GM08714 (cell line): ENCODE measurements around the gene DLG2.

Experiments
- H3K4me3 ChIP-seq: fragments of 200-500 bp; sonication (Bioruptor generic); 2 replicates; pipeline ENCODE4 v1.5.1; 2014; ENCODE audit warnings: mild to moderate bottlenecking, low read length, inconsistent platforms
- ZNF274 ChIP-seq: IDR thresholded peaks from 2 replicates; pipeline ENCODE4 v1.6.1; 2012; ENCODE audit warnings: mild to moderate bottlenecking, low read depth, low read length

DLG2 gene

GRCh38 chr11:84536456-84536855 lies 1090.7 kb downstream of the DLG2 start:
- no peak for TF ChIP-seq ZNF274
- no peak overlapping the region for H3K4me3 ChIP-seq

- no peak for TF ChIP-seq ZNF274
- H3K4me3 ChIP-seq: no peak overlapping the region
These were observed 1094.8 kb downstream of the DLG2 start for GRCh38 chr11:84532364-84532763.

GRCh38 chr11:84526250-84526649 lies 1100.9 kb downstream of the DLG2 start:
- H3K4me3 ChIP-seq: no peak overlapping the region
- no peak for TF ChIP-seq ZNF274

- TF ChIP-seq ZNF274: no peak
- H3K4me3 ChIP-seq: no peak overlapping the region
These were observed 1102.6 kb downstream of the DLG2 start for GRCh38 chr11:84524422-84525051.

GRCh38 chr11:84522331-84522730 lies 1104.8 kb downstream of the DLG2 start:
- TF ChIP-seq ZNF274: no peak

GRCh38 chr11:84518631-84519183 lies 1108.4 kb downstream of the DLG2 start:
- TF ChIP-seq ZNF274: no peak
- no peak overlapping the region for H3K4me3 ChIP-seq

More at GRCh38 chr11:84522331-84522730, 1104.8 kb downstream of the DLG2 start:
- no peak overlapping the region for H3K4me3 ChIP-seq

GRCh38 chr11:84514436-84514835 lies 1112.7 kb downstream of the DLG2 start:
- no peak overlapping the region for H3K4me3 ChIP-seq
- no peak for TF ChIP-seq ZNF274

- TF ChIP-seq ZNF274: no peak
- H3K4me3 ChIP-seq: no peak overlapping the region
These were observed 1123.6 kb downstream of the DLG2 start for GRCh38 chr11:84503503-84503902.

GRCh38 chr11:84501750-84502149 lies 1125.4 kb downstream of the DLG2 start:
- no peak for TF ChIP-seq ZNF274
- no peak overlapping the region for H3K4me3 ChIP-seq

GRCh38 chr11:84497981-84498411 lies 1129.1 kb downstream of the DLG2 start:
- H3K4me3 ChIP-seq: no peak overlapping the region
- no peak for TF ChIP-seq ZNF274

- no peak for TF ChIP-seq ZNF274
These were observed 1130.0 kb downstream of the DLG2 start for GRCh38 chr11:84497181-84497580.

GRCh38 chr11:84496122-84496521 lies 1131.0 kb downstream of the DLG2 start:
- no peak for TF ChIP-seq ZNF274
- H3K4me3 ChIP-seq: no peak overlapping the region

More at GRCh38 chr11:84497181-84497580, 1130.0 kb downstream of the DLG2 start:
- no peak overlapping the region for H3K4me3 ChIP-seq

- TF ChIP-seq ZNF274: no peak
- H3K4me3 ChIP-seq: no peak overlapping the region
These were observed 1147.0 kb downstream of the DLG2 start for GRCh38 chr11:84480131-84480530.

GRCh38 chr11:84476581-84476980 lies 1150.6 kb downstream of the DLG2 start:
- H3K4me3 ChIP-seq: no peak overlapping the region
- no peak for TF ChIP-seq ZNF274

GRCh38 chr11:84471501-84471900 lies 1155.6 kb downstream of the DLG2 start:
- no peak for TF ChIP-seq ZNF274
- no peak overlapping the region for H3K4me3 ChIP-seq

- H3K4me3 ChIP-seq: no peak overlapping the region
- TF ChIP-seq ZNF274: no peak
These were observed 1158.9 kb downstream of the DLG2 start for GRCh38 chr11:84468235-84468634.
